GM12892 (cell line): ENCODE results near the gene CALR.

Experiments used
- POLR2A ChIP-seq: IDR thresholded peaks from 2 replicates; pipeline ENCODE4 v1.6.1; 2011; ENCODE audit warnings: low read depth, low read length, control low read depth
- POLR2AphosphoS5 ChIP-seq: IDR thresholded peaks from 2 replicates; pipeline ENCODE4 v1.6.1; 2011; ENCODE audit warnings: low read depth, low read length, control low read depth

DNA sequence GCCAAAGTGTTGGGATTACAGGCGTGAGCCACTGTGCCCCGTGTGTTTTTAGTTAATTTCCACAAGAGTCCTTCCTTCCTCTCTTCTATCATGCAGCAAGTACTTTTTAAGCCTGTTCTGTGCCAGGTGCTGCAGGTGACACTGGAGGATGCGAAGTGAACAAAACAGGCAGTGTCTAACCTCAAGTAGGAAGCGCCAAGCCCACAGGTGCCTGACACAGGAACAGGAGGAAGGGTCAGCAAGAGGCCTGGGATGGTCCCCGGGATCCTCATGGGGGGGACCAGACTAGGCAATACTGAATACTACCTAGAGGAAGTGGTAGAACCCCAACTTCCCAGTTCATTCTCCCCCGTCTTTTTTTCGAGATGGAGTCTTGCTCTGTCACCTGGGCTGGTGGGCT lies 1.8 kb upstream of the CALR start:
- TF ChIP-seq POLR2A, result no peak
- TF ChIP-seq POLR2AphosphoS5, result no peak
